Fibroblast of pulmonary artery (primary cell): ENCODE results near the gene CYB561.

Experiments
- DNase-seq: peaks from one replicate; pipeline ENCODE4 v3.0.0-alpha.2; 2010; ENCODE audit warnings: low read depth
- H3K4me3 ChIP-seq: replicated peaks from 2 replicates; pipeline ENCODE4 v1.5.1; 2011; ENCODE audit warnings: low read depth, mild to moderate bottlenecking, control low read depth, low read length, moderate library complexity
- CTCF ChIP-seq: IDR thresholded peaks from 2 replicates; pipeline ENCODE4 v1.5.1; 2011; ENCODE audit warnings: mild to moderate bottlenecking, control low read depth, low read length, inconsistent platforms; ENCODE audit errors: missing control alignments

Gene CYB561

DNA sequence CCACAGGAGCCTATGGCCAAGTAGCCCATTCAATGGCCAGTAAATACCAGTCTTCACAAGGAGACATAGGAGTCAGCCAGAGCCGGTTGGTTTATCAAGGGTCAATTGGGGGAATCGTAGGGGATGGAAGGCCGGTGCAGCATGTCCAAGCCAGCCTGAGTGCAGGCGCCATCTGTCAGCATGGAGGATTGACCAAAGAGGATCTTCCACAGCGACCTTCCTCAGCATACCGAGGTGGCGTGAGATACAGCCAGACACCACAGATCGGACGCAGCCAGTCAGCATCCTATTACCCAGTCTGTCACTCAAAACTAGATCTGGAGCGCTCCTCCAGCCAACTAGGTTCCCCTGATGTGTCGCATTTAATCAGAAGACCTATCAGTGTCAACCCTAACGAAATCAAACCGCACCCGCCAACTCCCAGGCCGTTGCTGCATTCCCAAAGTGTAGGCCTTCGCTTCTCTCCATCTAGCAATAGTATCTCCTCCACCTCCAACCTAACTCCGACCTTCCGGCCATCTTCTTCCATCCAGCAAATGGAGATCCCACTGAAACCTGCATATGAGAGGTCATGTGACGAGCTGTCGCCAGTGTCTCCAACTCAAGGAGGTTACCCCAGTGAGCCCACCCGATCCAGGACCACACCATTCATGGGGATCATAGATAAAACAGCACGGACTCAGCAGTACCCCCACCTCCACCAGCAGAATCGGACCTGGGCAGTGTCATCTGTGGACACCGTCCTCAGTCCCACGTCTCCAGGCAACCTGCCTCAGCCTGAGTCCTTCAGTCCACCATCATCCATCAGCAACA, 25.0 kb downstream of the CYB561 start:
- H3K4me3 ChIP-seq, result no peak overlapping the region
- no peak for TF ChIP-seq CTCF
- DNase-seq, result no peak

- no peak for DNase-seq
Measured at GRCh38 chr17:63419949-63420867, 25.9 kb downstream of the CYB561 start.

DNA sequence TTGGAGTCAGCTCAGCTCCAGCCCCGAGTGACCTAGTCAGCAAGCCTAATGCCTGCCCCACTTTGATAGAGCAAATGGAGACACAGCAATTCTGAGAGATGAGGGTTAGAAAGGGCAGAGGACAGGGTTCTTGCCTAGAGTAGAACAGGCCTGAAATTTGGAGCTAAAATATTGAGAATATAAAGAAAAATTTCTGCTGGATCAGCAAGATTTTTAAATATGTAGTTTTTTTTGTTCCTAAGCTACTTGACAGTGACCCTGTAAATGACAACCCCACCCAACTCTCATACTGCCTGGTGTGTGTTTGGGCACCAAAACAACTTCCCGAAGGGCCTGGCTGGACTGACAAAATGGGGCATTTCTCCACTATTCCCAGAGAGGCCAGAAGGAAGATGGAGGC, 26.7 kb downstream of the CYB561 start:
- no peak for DNase-seq
- H3K4me3 ChIP-seq, result no peak overlapping the region
- no peak for TF ChIP-seq CTCF

More at GRCh38 chr17:63419949-63420867, 25.9 kb downstream of the CYB561 start:
- H3K4me3 ChIP-seq, result no peak overlapping the region
- no peak for TF ChIP-seq CTCF

DNA sequence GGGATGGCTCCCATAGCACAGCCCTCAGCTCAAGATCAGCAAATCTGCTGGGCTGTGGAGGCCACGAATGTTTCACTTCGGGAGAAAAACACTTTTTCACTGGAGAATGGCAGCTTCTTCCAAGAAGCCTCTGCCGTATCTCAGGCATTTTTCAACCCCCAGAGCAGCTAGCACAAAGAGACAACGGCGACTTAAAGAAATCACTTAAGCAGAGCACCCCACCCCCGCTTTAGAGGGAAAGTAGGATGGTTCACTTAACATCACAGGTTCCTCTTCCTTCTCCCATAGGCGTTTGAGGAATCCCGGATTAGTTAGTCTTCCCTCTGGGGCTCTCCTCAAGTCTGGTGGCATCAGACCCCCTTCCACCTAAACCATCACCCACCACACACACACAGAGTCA, 27.6 kb downstream of the CYB561 start:
- H3K4me3 ChIP-seq, result no peak overlapping the region
- DNase-seq, result no peak
- no peak for TF ChIP-seq CTCF

- no peak for DNase-seq
- H3K4me3 ChIP-seq, result no peak overlapping the region
- no peak for TF ChIP-seq CTCF
Measured at GRCh38 chr17:63414222-63414621, 31.9 kb downstream of the CYB561 start.

GRCh38 chr17:63413128-63413527, 33.0 kb downstream of the CYB561 start:
- H3K4me3 ChIP-seq, result no peak overlapping the region
- DNase-seq, result no peak
- no peak for TF ChIP-seq CTCF
